Measurements from ENCODE around the gene VSIG2. TPM values are rescaled to one million over a fixed set of nuclear protein-coding genes. Genes with fewer than 3 reads are reported as not detected.

Gene VSIG2
- total RNA-seq, 1 donor from 2014 or later, result not detected

- no peak for DNase-seq (ENCODE audit: low spot score)
- no peak for TF ChIP-seq CTCF (IDR thresholded peaks at IDR 0.05)
- Mint-ChIP-seq H3K9me3 (ENCODE audit: low read depth) (no peaks in the 10 kb centered on the region), H3K27ac (ENCODE audit: unreplicated experiment) (peak overlapping the region; percentile 32), H3K27me3 (ENCODE audit: low read depth) (peaks cover 28% of the 10 kb centered on the region), H3K36me3 (ENCODE audit: low read depth) (no peaks in the 10 kb centered on the region), H3K4me3 (ENCODE audit: unreplicated experiment) (no peak overlapping the region), H3K4me1 (ENCODE audit: low read depth) (peaks cover 18% of the 10 kb centered on the region)
These were observed 14.3 kb downstream of the VSIG2 start for GRCh38 chr11:124737638-124738305.

- Mint-ChIP-seq H3K9me3 (ENCODE audit: low read depth) (no peaks in the 10 kb centered on the region), H3K4me1 (ENCODE audit: low read depth) (peaks cover 18% of the 10 kb centered on the region), H3K27me3 (ENCODE audit: low read depth) (peaks cover 24% of the 10 kb centered on the region), H3K27ac (ENCODE audit: unreplicated experiment) (no peak overlapping the region), H3K4me3 (ENCODE audit: unreplicated experiment) (no peak overlapping the region), H3K36me3 (ENCODE audit: low read depth) (no peaks in the 10 kb centered on the region)
- DNase-seq (ENCODE audit: low spot score), result no peak
- no peak for TF ChIP-seq CTCF (IDR thresholded peaks at IDR 0.05)
These were observed 15.3 kb downstream of the VSIG2 start for GRCh38 chr11:124736736-124737135.

GRCh38 chr11:124732230-124732629 is 19.8 kb downstream of the VSIG2 start:
- H3K27me3 Mint-ChIP-seq (ENCODE audit: low read depth), result peaks cover 15% of the 10 kb centered on the region
- no peak overlapping the region for H3K4me3 Mint-ChIP-seq (ENCODE audit: unreplicated experiment)
- no peak for TF ChIP-seq CTCF (IDR thresholded peaks at IDR 0.05)
- no peak overlapping the region for H3K27ac Mint-ChIP-seq (ENCODE audit: unreplicated experiment)
- no peaks in the 10 kb centered on the region for H3K9me3 Mint-ChIP-seq (ENCODE audit: low read depth)
- DNase-seq (ENCODE audit: low spot score), result no peak
- no peaks in the 10 kb centered on the region for H3K36me3 Mint-ChIP-seq (ENCODE audit: low read depth)
- H3K4me1 Mint-ChIP-seq (ENCODE audit: low read depth), result peaks cover 6% of the 10 kb centered on the region

DNA sequence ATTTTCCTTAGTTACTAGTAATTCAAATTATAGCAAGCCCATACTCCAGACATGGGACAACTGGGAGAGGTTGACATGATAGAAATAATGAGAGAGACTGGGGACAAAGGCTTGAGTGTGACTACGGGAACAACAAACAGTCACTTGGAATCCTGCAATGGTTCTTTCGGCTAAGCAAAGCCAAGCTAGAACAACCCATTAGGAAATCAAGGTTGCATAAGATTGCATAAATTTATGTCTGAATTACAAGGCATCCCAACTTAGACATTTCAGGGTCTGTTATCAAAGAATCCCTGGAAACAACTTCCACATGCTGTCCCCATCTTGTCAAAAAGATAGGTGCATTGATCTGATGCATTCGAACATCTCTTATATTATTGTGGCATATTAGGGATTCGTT is 22.5 kb downstream of the VSIG2 start:
- no peak for DNase-seq (ENCODE audit: low spot score)
- H3K36me3 Mint-ChIP-seq (ENCODE audit: low read depth), result no peaks in the 10 kb centered on the region
- H3K4me1 Mint-ChIP-seq (ENCODE audit: low read depth), result peaks cover 16% of the 10 kb centered on the region
- TF ChIP-seq CTCF (IDR thresholded peaks at IDR 0.05), result no peak
- peaks cover 2% of the 10 kb centered on the region for H3K27me3 Mint-ChIP-seq (ENCODE audit: low read depth)
- H3K27ac Mint-ChIP-seq (ENCODE audit: unreplicated experiment), result no peak overlapping the region
- no peaks in the 10 kb centered on the region for H3K9me3 Mint-ChIP-seq (ENCODE audit: low read depth)
- H3K4me3 Mint-ChIP-seq (ENCODE audit: unreplicated experiment), result no peak overlapping the region

DNA sequence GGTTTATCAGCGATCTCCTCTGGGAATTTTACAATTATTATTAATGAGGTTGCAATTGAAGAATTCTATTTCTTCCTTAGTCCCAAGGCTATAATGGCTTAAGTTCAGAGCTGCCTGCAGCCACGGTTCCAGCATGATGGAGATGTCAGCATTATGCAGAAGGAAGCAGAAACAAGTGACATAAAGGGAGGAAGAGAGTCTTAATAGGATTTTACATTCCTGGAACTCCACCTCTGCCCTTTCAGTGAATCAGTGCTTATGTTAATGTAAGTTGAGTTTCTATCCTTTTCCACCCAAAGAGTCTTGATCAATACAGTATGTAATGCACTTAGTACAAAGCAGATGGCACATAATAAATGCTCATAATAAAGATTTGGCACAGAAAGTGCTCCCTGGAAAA is 23.9 kb downstream of the VSIG2 start:
- Mint-ChIP-seq H3K4me3 (ENCODE audit: unreplicated experiment) (no peak overlapping the region), H3K27me3 (ENCODE audit: low read depth) (peaks cover 12% of the 10 kb centered on the region), H3K9me3 (ENCODE audit: low read depth) (no peaks in the 10 kb centered on the region), H3K36me3 (ENCODE audit: low read depth) (no peaks in the 10 kb centered on the region), H3K27ac (ENCODE audit: unreplicated experiment) (no peak overlapping the region), H3K4me1 (ENCODE audit: low read depth) (peaks cover 16% of the 10 kb centered on the region)
- no peak for TF ChIP-seq CTCF (IDR thresholded peaks at IDR 0.05)
- no peak for DNase-seq (ENCODE audit: low spot score)
